HPDE6-E6E7 (cell line): ENCODE measurements around the gene MGAT1.
A peak's percentile ranks its signal among the peaks of the same experiment; 100 is the strongest.

ENCODE experiments used
- DNase-seq: peaks from one replicate; pipeline ENCODE4 v3.0.0; 2011; ENCODE audit warnings: missing footprints; ENCODE audit errors: extremely low spot score

MGAT1 gene

GRCh38 chr5:180824630-180825476 lies 22.2 kb upstream of the MGAT1 start:
- DNase-seq: no peak

GRCh38 chr5:180823940-180824629 lies 21.5 kb upstream of the MGAT1 start:
- no peak for DNase-seq

- no peak for DNase-seq
Measured at GRCh38 chr5:180823346-180823745, 20.7 kb upstream of the MGAT1 start.

- no peak for DNase-seq
Measured at GRCh38 chr5:180821538-180821937, 18.9 kb upstream of the MGAT1 start.

GRCh38 chr5:180820788-180821321 lies 18.2 kb upstream of the MGAT1 start:
- no peak for DNase-seq

- no peak for DNase-seq
Measured at GRCh38 chr5:180818677-180819341, 16.2 kb upstream of the MGAT1 start.

- no peak for DNase-seq
Measured at GRCh38 chr5:180817893-180818674, 15.5 kb upstream of the MGAT1 start.

- DNase-seq: no peak
Measured at GRCh38 chr5:180816608-180817534, 14.3 kb upstream of the MGAT1 start.

- no peak for DNase-seq
Measured at GRCh38 chr5:180815293-180815917, 12.8 kb upstream of the MGAT1 start.

- DNase-seq: no peak
Measured at GRCh38 chr5:180813420-180813819, 10.8 kb upstream of the MGAT1 start.

- DNase-seq: no peak
Measured at GRCh38 chr5:180811623-180812124, 9.1 kb upstream of the MGAT1 start.

GRCh38 chr5:180810959-180811622 lies 8.5 kb upstream of the MGAT1 start:
- DNase-seq: no peak

- DNase-seq: peak; percentile 81
Measured at GRCh38 chr5:180810210-180810958, 7.8 kb upstream of the MGAT1 start.

GRCh38 chr5:180809403-180810209 lies 7.0 kb upstream of the MGAT1 start:
- DNase-seq: peak; percentile 86

GRCh38 chr5:180808461-180809000 lies 5.9 kb upstream of the MGAT1 start:
- DNase-seq: no peak

- no peak for DNase-seq
Measured at GRCh38 chr5:180807654-180808414, 5.2 kb upstream of the MGAT1 start.

- DNase-seq: no peak
Measured at GRCh38 chr5:180807046-180807445, 4.4 kb upstream of the MGAT1 start.
